ENCODE results near the gene AHCTF1.
A peak's percentile ranks its signal among the peaks of the same experiment; 100 is the strongest.
"Not testable (repeated sequence)": the region's sequence is repeated elsewhere in the genome, so short reads cannot be mapped to it uniquely, and the experiment has no call there.

AHCTF1 gene

DNA sequence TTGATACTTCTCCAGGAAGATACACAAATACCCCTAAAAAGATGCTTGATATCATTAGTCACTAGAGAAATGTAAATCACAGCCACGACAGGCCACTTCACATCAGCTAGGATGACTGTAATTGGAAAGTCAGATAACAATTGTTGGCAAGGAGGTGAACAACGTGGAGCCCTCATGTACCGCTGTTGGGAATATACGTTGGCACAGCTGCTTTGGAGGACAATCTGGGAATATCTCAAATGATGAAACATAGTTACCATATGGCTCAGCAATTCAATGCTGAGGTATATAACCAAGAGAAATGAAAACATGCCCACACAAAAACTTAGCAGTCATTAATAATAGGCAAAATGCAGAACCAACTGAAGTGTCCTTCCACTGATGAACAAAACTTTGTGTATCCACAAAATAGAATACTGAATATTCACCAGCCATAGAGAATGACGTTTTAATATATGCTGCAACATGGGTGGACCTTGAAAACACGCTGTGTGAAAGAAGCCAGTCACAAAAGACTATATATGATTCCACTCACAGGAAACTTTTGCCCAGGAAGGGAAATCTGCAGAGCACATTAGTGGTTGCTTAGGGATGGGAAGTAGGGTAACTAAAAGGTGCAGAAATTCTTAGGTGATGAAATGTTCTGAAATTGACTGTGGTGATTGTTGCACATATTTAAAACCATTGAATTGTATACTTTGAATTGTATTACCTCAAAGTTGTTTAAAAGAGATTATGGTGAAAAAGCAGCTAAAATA, 95.4 kb downstream of the AHCTF1 start:
- peak; percentile 40 for DNase-seq

DNA sequence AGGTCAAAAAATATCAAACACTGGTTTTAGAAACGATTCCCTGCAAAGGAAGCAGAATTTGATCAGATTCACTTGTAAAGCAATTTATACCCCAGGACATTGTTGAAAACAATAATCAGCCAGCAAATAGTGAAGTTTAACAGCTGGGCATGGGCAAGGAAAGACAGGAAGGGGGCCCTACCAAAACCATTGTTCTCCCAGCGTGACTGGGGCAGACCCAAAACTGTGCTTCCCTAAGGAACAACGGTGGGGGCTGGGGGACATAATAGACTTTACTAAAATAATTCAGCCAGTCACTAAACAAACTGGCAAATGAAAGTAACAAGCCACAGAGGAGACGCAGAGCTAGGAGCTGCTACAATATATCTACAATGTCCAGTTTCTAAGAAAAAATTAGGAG, 100.2 kb downstream of the AHCTF1 start:
- no peak for DNase-seq

GRCh38 chr1:246828818-246829217, 102.9 kb downstream of the AHCTF1 start:
- DNase-seq: no peak

DNA sequence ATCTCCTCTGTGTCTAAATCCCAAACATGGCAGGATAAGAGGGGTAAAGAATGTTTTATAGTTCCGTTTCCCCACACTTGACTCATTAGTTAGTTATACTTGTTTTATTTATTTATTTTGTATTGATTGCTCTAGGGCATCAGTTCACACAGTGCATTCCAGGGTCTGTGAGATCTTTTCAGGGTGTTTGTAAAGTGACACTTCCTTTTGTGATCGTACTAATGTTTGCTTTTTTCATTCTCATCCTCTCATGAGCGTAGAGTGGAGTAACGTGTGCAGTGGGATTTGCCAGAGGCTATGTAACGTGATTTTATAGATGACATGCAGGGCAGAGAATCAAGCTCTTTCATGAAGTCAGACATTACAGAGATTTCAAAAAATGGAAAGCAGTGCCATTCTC, 104.4 kb downstream of the AHCTF1 start:
- no peak for DNase-seq

GRCh38 chr1:246825557-246826175, 106.1 kb downstream of the AHCTF1 start:
- DNase-seq: no peak

DNA sequence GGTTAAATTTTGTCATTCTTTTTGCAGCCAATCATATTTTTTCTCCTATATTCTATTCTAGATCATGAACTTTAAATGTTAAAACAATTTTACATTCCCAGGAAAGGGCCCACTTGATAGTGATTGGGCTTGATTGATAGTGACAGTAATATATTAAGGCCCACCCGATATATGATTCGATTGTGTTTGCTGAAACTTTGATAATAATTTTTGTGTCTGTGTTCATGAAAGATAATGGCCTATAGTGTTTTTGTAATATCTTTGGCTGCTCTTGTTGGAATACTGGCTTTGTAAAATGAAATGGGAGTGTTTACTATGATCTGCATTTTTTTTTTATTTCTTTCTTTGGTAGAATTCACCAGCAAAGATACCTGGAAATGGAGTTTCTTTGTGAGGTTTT, 107.2 kb downstream of the AHCTF1 start:
- no peak for DNase-seq

DNA sequence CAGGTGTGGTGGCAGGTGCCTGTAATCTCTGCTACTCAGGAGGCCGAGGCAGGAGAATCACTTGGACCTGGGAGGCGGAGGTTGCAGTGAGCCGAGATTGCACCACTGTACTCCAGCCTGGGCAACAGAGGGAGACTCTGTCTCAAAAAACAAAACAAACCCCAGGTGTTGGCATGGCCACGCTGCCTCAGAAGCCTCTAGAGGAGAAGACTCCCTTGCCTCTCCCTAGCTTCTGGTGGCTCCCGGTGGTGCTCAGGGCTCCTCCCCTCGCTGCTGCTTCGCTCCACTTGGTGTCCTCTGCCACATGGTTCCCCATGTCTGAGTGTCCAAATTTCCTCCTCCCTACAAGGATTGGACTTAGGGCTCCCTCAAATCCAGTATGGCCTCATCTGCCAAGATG, 109.6 kb downstream of the AHCTF1 start:
- not testable (repeated sequence) for DNase-seq

GRCh38 chr1:246820666-246821065, 111.1 kb downstream of the AHCTF1 start:
- DNase-seq: no peak

DNA sequence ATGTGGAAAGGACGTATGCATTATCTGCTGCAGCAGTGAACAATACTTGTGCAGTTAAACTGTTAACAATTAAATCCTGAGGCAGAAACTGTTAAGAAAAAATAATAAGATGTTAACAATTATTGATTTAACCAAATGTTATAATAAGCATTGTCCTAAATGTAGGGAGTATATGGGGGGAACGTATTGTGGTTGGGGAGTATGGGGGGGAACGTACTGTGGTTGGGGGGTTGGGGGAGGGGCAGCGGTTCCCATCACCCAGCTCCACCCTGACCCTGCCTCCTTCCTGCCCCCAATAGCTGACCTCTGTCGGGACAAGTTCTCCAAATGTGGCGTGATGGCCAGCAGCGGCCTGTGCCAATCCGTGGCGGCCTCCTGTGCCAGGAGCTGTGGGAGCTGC, 114.0 kb downstream of the AHCTF1 start:
- DNase-seq: not testable (repeated sequence)

DNA sequence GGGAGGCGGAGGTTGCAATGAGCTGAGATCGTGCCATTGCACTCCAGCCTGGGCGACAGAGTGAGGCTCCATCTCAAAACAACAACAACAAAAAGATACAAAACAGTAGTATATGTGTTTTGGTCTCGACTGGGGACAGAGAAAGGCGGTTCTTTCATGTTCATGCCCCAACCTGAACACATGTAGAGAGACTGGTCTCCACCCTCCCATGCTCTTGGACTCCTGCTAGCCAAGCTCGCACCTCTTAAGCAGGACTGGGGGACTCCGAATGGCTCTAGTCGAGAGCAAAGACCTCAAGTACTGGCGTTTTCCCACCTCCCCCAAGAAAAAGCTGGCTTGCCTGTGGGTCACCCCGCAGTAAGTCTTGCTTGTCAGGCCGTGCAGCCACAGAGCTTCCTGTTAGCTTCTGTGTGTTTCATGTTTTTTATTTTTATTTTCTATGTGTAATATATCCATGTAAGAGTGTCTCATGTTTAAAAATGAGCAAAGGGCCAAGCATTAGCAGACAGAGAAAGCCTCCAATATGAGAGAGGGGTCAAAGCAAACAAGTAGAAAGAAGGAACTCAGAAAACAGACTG, 116.0 kb downstream of the AHCTF1 start:
- DNase-seq: no peak

DNA sequence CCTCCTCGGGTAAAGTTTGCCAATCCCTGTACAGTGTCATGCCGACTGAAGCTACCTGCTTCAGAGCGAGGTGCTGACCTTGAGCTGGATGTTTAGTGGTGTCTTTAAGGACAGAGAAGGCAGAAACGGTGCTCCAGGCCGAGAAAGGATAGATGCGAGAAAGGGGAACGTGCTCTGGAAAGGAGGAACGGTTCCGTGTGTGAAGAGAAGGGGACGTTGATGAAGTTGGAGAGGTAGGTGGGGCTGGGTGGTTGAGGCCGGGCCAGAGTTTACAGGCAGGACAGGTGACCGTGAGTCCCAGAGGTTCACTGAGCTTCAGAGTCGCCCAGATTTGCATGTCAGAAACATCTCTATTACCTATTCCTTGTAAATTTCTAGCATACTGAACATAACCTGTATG, 116.9 kb downstream of the AHCTF1 start:
- DNase-seq: no peak

- DNase-seq: not testable (repeated sequence)
Measured at GRCh38 chr1:246813325-246813724, 118.4 kb downstream of the AHCTF1 start.

- DNase-seq: no peak
Measured at GRCh38 chr1:246811985-246812384, 119.8 kb downstream of the AHCTF1 start.

DNA sequence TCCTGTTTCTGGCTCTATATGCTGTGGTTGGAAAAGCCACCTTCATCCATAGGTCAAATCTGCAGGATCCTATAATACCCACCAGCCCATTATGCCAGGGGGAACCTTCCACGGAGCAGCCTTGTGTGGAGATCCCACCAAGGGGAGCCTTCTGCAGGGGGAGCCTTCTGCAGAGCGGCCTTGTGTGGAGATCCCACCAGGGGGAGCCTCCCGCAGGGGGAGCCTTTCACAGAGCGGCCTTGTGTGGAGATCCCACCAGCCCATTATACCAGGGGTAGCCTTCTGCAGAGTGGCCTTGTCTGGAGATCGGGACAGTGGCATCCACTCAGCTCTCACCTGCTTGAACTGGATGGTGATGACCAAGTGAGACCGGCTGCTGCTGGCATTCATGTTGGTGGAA, 122.3 kb downstream of the AHCTF1 start:
- DNase-seq: no peak

GRCh38 chr1:246805135-246805716, 126.5 kb downstream of the AHCTF1 start:
- no peak for DNase-seq

GRCh38 chr1:246803883-246804282, 127.9 kb downstream of the AHCTF1 start:
- no peak for DNase-seq

DNA sequence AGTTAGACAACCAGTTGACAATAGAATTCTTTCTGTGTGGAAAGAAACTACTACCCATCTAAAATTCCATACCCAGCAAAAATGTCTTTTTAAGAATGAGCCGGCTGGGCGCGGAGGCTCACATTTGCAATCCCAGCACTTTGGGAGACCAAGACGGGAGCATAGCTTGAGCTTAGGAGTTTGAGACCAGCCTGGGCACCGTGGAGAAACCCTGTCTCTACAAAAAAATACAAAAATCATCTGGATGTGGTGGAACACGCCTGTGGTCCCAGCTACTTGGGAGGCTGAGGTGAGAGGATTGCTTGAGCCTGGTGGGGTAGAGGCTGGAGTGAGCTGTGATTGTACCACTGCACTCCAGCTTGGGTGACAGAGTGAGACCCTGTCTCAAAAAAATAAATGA, 128.4 kb downstream of the AHCTF1 start:
- DNase-seq: no peak

- no peak for DNase-seq
Measured at GRCh38 chr1:246801241-246802020, 130.3 kb downstream of the AHCTF1 start.

- no peak for DNase-seq
Measured at GRCh38 chr1:246800756-246801155, 131.0 kb downstream of the AHCTF1 start.

DNA sequence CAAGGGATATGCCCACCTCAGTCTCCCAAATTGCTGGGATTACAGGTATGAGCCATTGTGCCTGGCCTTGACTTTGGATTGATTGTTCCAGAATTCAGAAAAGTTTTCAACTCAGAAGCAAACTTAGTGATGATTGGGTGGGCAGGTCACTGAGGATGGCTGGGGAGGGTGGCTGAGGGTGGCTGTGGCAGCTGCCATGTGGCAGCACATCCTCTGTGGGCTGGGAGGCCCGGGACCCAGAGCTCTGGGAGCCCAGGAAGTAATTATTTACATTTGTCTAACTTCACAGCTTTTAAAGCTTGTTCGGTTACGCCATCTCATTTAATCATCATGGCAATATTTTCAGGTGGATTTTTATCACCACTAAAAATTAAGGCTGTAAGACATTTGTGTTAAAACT, 131.4 kb downstream of the AHCTF1 start:
- DNase-seq: no peak

DNA sequence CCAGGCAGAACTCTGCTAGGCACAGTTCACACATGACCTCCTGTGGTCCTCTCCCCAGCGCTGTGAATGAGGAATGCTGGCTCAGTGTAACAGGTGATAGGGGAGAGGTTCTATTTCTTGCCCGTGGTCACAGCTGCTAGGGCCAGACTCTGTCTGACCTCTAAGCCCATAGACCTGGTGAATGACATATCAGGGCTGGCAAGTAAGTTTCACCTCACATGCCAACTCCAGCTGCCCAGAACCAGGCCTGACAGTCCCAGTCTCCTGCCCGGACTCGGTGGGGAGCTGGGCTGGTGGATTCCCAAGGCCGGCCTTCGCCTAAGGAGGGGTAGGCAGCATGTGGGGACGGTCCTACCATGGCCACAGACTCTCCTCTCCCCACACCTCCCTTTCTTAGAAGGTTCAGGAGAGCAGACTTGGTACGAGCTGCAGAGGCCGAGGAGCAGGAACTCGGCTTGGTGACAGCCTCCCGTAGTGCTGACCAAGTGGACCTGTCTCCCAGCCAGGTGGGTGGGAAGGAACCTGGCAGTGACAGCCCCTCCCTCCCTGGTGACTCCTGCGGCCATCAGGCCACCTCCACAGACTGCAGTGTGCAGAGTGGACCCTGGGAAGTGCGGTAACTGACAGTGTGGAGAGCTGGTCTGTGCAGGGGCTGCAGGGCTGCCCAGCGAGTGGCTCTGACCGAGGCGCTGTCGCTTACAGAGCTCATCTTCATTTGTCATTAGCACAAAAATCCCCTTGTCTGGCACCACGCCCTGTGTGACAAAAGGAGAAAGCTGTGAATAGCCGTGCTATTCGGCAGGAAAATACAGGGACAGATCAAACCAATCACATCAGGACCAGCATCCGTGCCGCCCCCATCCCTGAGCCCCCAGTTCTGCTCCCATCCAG, 132.9 kb downstream of the AHCTF1 start:
- DNase-seq: no peak

- DNase-seq: no peak
Measured at GRCh38 chr1:246798107-246798506, 133.6 kb downstream of the AHCTF1 start.
